HG03432 (cell line): ENCODE measurements around the gene FCGR1A.

Experiments
- ATAC-seq: cut with Tn5 transposase; IDR thresholded peaks from one replicate; pipeline ENCODE4 v1.9.1; 2021; ENCODE audit warnings: mild to moderate bottlenecking, moderate library complexity; ENCODE audit not compliant: unreplicated experiment

Gene FCGR1A

GRCh38 chr1:149831764-149832315, 49.3 kb downstream of the FCGR1A start:
- ATAC-seq: peak; percentile 3

- peak; percentile 70 for ATAC-seq
Observed at GRCh38 chr1:149832316-149833126, 50.0 kb downstream of the FCGR1A start.

- peak; percentile 3 for ATAC-seq
Observed at GRCh38 chr1:149833144-149833543, 50.6 kb downstream of the FCGR1A start.

GRCh38 chr1:149841149-149841548, 58.7 kb downstream of the FCGR1A start:
- peak; percentile 25 for ATAC-seq
